Kidney (tissue), 14 donors: Measurements from ENCODE around the gene FOXD3. TPM values are rescaled to one million over a fixed set of nuclear protein-coding genes. Genes with fewer than 3 reads are reported as not detected.

Experiments
- DNase-seq, 5 donors: peaks; one replicate each; pipeline ENCODE4 v3.0.0-alpha.2; 2013 to 2020
- FAIRE-seq: peaks from 2 replicates; lab custom pipeline; 2012; peaks lifted over from hg19 to GRCh38; lab: Jason Lieb, UNC
- H3K27ac ChIP-seq, 2 donors: one replicate each; pipeline ENCODE4 v1.7.0; 2013; ENCODE audit warnings: low read depth in 2 of 2, low read length in 2 of 2, inconsistent platforms in 1 of 2
- H3K27me3 ChIP-seq: one replicate; pipeline ENCODE4 v1.7.1; 2013; ENCODE audit warnings: low read length, inconsistent platforms; ENCODE audit not compliant: control insufficient read depth, insufficient read depth
- H3K36me3 ChIP-seq, 3 donors: one replicate each; pipeline versions ENCODE4 v1.7.0 to v1.7.1; 2013; ENCODE audit warnings: low read length in 3 of 3, control low read depth in 1 of 3, inconsistent platforms in 1 of 3; ENCODE audit not compliant: insufficient read depth in 3 of 3, control insufficient read depth in 2 of 3
- H3K4me1 ChIP-seq, 3 donors: one replicate each; pipeline versions ENCODE4 v1.7.0 to v1.7.1; 2013; ENCODE audit warnings: low read length in 3 of 3, inconsistent platforms in 1 of 3, low read depth in 1 of 3; ENCODE audit not compliant: control insufficient read depth in 2 of 3, insufficient read depth in 2 of 3
- H3K4me3 ChIP-seq, 3 donors: one replicate each; pipeline versions ENCODE4 v1.7.0 to v1.8.1; 2013; ENCODE audit warnings: low read length in 3 of 3, control low read depth in 1 of 3, inconsistent platforms in 1 of 3
- H3K9ac ChIP-seq, 3 donors: one replicate each; pipeline versions ENCODE4 v1.7.0 to v1.7.1; 2013; ENCODE audit warnings: low read length in 3 of 3, control low read depth in 1 of 3, inconsistent platforms in 1 of 3
- H3K9me3 ChIP-seq, 3 donors: one replicate each; pipeline versions ENCODE4 v1.7.0 to v1.7.1; 2013; ENCODE audit warnings: low read length in 3 of 3, control low read depth in 1 of 3, inconsistent platforms in 1 of 3; ENCODE audit not compliant: control insufficient read depth in 2 of 3, insufficient read depth in 1 of 3
- intact Hi-C: fragments of 100-400 bp; cut with DNase I; formaldehyde crosslinking; loops from one replicate; pipeline ENCODE4 v1.11.1; 2022
- polyA plus RNA-seq: library from polyadenylated mRNA; stranded (reverse); fragments of 350-450 nt; fragmentation: Illumina TruSeq; extraction: RNeasy Lipid Tissue Mini Kit (QIAGEN cat#74804); gene quantifications from one replicate; pipeline ENCODE4 v1.2.3, GENCODE V29; 2014; ENCODE audit warnings: low read depth, low replicate concordance; ENCODE audit not compliant: insufficient read depth
- total RNA-seq: library from RNA; stranded (reverse); fragmentation: NEBNext Ultra II Directional; extraction: Animal tissue kit (Norgen Biotek cat#: 25700); gene quantifications from one replicate; pipeline ENCODE4 v1.2.1, GENCODE V29; 2021
- TF ChIP-seq, protein P1 (sequence below): IDR thresholded peaks from 3 replicates; pipeline ENCODE4 v1.5.1; 2012; ENCODE audit warnings: mild to moderate bottlenecking, moderate library complexity, borderline replicate concordance; ENCODE audit not compliant: insufficient read depth; ENCODE audit errors: extremely low read depth
- donor health status: control.
- donor health status: control.
- donor health status: control.
- donor health status: control.
- donor health status: control.
- donor health status: DM: yes; HTN: yes; CAD: no.
- donor health status: Normal renal cell carcinoma (clear cell type).

Gene FOXD3
- total and polyA plus RNA-seq, 2 donors from 2014 or later = 0.17 to 0.31 TPM

DNA sequence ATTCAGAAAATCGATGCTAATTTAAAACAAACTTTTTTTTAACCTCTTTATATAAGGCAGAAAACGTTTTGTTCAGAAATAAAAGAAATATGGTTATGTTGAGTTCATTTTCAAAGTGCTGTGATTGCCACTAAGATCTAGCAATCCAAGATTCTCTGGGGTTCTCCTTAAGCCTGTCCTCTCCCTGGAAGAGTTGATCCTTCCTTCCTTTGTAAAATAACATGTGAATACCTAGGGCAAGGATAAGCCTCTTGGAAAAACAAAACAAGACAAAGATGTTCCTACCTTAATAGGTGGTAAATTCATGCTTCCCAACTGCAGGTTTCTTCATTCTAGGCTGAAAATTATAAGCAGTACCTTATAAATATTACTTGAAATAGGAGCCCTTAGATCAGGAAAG lies 18.0 kb upstream of the FOXD3 start:
- Histone ChIP-seq H3K4me3 (no peak overlapping the region), H3K4me1 (no peaks in the 10 kb centered on the region), H3K27me3 (peaks cover 2% of the 10 kb centered on the region), H3K36me3 (no peaks in the 10 kb centered on the region), H3K27ac (no peak overlapping the region), H3K9me3 (peaks cover 0 to 11% (median 3%) of the 10 kb centered on the region in 3 donors), H3K9ac (no peak overlapping the region)
- DNase-seq (no peak), FAIRE-seq (no peak)
- TF ChIP-seq, protein P1, sequence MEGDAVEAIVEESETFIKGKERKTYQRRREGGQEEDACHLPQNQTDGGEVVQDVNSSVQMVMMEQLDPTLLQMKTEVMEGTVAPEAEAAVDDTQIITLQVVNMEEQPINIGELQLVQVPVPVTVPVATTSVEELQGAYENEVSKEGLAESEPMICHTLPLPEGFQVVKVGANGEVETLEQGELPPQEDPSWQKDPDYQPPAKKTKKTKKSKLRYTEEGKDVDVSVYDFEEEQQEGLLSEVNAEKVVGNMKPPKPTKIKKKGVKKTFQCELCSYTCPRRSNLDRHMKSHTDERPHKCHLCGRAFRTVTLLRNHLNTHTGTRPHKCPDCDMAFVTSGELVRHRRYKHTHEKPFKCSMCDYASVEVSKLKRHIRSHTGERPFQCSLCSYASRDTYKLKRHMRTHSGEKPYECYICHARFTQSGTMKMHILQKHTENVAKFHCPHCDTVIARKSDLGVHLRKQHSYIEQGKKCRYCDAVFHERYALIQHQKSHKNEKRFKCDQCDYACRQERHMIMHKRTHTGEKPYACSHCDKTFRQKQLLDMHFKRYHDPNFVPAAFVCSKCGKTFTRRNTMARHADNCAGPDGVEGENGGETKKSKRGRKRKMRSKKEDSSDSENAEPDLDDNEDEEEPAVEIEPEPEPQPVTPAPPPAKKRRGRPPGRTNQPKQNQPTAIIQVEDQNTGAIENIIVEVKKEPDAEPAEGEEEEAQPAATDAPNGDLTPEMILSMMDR = no peak
- intact Hi-C loops = no loop called here

DNA sequence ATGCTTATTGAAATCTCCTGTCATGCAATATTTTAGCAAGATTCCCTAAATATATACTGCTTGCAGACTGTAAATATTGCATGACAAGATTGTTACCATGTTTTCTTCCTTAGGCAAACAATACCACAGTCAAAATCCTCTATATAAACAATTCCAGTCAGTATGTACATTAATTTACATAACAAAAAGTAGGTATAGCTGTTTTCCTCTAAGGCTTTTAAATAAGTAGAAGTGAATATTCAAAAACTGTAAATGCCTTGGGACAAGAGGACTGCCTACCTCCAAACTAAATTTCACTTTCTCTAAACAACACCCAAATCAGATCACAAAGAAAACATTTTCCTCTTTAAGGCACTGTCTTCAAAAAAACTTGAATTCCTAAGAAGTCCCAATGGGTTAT lies 17.3 kb upstream of the FOXD3 start:
- DNase-seq (no peak), FAIRE-seq (no peak)
- TF ChIP-seq, protein P1 = no peak
- H3K9me3 ChIP-seq = peaks cover 0 to 11% (median 3%) of the 10 kb centered on the region in 3 donors
- no peak overlapping the region for H3K27ac ChIP-seq
- no peaks in the 10 kb centered on the region for H3K36me3 ChIP-seq
- no peak overlapping the region for H3K9ac ChIP-seq
- intact Hi-C loops = no loop called here
- no peak overlapping the region for H3K4me3 ChIP-seq
- H3K27me3 ChIP-seq = peaks cover 2% of the 10 kb centered on the region
- H3K4me1 ChIP-seq = no peaks in the 10 kb centered on the region

DNA sequence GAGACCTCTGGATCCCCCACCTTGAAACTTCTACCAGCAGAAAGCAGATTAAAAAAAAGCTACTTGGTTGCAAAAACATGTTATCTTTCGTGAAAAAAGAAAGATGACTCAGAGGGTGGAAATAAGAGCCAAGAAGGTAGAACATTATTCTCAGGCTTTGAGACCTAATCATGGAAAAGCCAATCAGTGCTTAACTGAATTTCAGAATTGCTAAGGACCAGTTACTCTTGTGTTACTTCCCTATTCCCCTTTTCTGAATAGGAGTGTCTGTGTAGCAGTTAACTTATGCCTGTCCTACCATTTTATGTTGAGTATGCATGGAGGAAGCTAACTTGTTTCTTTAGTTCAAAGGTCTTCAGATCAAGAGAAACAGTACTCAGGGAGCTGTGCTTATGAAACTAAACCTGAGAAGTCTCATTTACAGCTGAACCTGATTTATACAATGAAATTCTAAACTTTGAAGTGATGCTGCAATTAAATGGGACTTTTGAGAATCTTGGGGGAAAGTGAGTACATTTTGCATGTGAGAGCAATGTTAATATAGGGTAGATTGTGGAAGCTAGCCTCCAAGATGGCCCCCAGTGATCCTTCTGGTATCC lies 15.1 kb upstream of the FOXD3 start:
- Histone ChIP-seq H3K27me3 (peaks cover 2% of the 10 kb centered on the region), H3K4me1 (no peaks in the 10 kb centered on the region), H3K9ac (no peak overlapping the region), H3K36me3 (no peaks in the 10 kb centered on the region), H3K4me3 (no peak overlapping the region), H3K27ac (no peak overlapping the region), H3K9me3 (peaks cover 0 to 11% (median 3%) of the 10 kb centered on the region in 3 donors)
- no peak for FAIRE-seq
- TF ChIP-seq, protein P1 = no peak
- DNase-seq = no peak
- intact Hi-C loops = no loop called here

DNA sequence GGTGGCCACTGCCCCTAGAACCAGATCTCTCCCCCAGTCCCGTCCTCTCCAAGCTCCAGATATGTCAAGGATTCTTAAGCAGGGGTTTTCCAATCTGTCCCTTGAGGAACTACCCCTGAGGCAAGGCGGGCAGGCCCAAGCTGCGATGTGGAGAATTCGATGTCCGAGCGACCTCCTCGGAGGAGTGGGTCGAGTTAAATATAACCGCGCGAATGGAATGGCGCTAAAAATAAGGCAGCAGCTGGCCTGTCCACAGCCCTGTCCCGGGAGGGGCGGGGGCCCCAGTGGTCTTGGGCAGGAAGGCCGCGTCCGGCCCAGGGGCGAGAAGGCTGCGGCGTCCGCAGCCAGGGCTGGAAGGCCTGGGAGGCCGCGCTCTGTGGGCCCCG lies 5.8 kb upstream of the FOXD3 start:
- DNase-seq = no peak
- Histone ChIP-seq H3K27ac (no peak overlapping the region), H3K4me1 (no peaks in the 10 kb centered on the region), H3K4me3 (no peak overlapping the region), H3K36me3 (no peaks in the 10 kb centered on the region), H3K9me3 (no peaks in the 10 kb centered on the region), H3K9ac (no peak overlapping the region), H3K27me3 (peaks cover 65% of the 10 kb centered on the region)
- FAIRE-seq = no peak
- intact Hi-C loops = no loop called here
- TF ChIP-seq, protein P1 = no peak
